ENCODE results near the gene RASA3.

GRCh38 chr13:114000151-114001040 lies 132.0 kb downstream of the RASA3 start:
- TF ChIP-seq CTCF (IDR thresholded peaks at IDR 0.05; ENCODE audit: insufficient read depth, low read length) (no peak), REST (IDR thresholded peaks at IDR 0.05; ENCODE audit: insufficient replicate concordance, low read depth) (no peak), POLR2AphosphoS5 (IDR thresholded peaks at IDR 0.05; ENCODE audit: low read depth) (no peak), SPI1 (IDR thresholded peaks at IDR 0.05; ENCODE audit: borderline replicate concordance, low read depth) (no peak)
